C4-2B (cell line): ENCODE data around the gene RRAS.
A peak's percentile ranks its signal among the peaks of the same experiment; 100 is the strongest.

Experiments used
- H3K27ac ChIP-seq: fragments of 450-650 bp; 2 replicates; pipeline ENCODE4 v1.5.1; 2017
- ZFX ChIP-seq: fragments of 450-650 bp; IDR thresholded peaks from 2 replicates; pipeline ENCODE4 v1.6.1; 2017
- TF ChIP-seq, protein P1 (sequence below): fragments of 450-650 bp; conservative IDR thresholded peaks from 2 replicates; pipeline ENCODE4 v1.5.1; 2017; ENCODE audit warnings: mild to moderate bottlenecking

The RRAS gene

DNA sequence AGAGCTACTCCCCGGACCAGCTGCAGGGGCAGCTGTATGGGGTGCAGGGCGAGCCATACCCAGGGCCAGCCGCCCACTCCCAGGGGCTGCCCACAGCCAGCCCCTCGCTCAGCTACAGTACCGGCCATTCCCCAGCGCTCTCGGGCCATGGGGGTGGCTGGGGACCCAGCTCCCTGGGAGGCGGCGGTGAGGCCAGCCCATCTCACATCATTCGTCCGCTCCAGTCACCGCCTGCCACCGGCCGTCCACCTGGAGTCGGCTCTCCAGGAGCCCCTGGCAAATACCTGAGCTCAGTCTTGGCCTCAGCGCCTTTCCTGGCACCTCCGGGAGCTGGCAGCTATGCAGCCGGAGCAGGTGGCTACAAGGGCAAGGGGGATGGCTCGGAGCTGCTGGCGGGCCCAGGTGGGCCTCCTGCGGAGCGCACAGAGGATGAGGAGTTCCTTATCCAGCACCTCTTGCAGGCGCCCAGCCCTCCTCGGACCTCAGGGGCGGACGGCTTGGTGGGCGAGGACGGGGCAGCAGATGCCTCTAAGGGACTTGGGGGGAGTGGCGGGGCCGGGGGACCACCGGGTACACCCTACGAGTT lies 44.0 kb downstream of the RRAS start:
- TF ChIP-seq, protein P1, sequence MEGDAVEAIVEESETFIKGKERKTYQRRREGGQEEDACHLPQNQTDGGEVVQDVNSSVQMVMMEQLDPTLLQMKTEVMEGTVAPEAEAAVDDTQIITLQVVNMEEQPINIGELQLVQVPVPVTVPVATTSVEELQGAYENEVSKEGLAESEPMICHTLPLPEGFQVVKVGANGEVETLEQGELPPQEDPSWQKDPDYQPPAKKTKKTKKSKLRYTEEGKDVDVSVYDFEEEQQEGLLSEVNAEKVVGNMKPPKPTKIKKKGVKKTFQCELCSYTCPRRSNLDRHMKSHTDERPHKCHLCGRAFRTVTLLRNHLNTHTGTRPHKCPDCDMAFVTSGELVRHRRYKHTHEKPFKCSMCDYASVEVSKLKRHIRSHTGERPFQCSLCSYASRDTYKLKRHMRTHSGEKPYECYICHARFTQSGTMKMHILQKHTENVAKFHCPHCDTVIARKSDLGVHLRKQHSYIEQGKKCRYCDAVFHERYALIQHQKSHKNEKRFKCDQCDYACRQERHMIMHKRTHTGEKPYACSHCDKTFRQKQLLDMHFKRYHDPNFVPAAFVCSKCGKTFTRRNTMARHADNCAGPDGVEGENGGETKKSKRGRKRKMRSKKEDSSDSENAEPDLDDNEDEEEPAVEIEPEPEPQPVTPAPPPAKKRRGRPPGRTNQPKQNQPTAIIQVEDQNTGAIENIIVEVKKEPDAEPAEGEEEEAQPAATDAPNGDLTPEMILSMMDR, result no peak
- TF ChIP-seq ZFX, result no peak
- no peak overlapping the region for H3K27ac ChIP-seq

DNA sequence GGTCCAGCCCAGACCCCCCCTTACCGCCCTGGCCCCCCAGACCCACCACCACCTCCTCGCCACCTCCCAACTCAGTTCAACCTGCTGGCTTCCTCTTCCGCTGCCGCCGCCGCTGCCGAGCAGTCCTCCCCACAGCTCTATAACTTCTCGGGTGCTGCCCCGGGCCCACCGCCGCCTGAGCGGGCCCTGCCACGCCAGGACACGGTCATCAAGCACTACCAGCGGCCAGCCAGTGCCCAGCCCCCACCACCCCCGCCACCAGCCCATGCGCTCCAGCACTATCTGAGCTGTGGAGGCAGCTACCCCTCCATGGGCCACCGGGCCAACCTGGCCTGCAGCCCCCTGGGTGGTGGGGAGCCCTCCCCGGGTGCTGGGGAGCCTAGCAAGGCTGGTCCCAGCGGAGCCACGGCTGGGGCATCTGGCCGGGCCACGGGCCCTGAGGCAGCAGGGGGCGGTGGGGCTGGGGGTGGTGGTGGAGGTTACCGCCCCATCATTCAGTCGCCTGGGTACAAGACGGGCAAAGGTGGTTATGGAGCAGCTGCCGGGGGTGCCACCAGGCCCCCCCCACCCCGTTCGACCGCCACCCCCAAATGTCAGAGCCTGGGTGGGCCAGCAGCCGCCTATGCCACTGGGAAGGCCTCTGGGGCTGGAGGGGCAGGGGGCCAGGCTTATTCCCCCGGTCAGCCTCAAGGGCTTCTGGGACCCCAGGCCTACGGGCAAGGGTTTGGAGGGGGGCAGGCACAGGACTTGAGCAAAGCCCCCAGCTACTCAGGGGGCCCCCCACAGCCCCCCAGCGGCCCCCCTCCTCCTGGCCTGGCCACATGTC lies 44.7 kb downstream of the RRAS start:
- no peak overlapping the region for H3K27ac ChIP-seq
- TF ChIP-seq ZFX, result no peak
- TF ChIP-seq, protein P1, result no peak

DNA sequence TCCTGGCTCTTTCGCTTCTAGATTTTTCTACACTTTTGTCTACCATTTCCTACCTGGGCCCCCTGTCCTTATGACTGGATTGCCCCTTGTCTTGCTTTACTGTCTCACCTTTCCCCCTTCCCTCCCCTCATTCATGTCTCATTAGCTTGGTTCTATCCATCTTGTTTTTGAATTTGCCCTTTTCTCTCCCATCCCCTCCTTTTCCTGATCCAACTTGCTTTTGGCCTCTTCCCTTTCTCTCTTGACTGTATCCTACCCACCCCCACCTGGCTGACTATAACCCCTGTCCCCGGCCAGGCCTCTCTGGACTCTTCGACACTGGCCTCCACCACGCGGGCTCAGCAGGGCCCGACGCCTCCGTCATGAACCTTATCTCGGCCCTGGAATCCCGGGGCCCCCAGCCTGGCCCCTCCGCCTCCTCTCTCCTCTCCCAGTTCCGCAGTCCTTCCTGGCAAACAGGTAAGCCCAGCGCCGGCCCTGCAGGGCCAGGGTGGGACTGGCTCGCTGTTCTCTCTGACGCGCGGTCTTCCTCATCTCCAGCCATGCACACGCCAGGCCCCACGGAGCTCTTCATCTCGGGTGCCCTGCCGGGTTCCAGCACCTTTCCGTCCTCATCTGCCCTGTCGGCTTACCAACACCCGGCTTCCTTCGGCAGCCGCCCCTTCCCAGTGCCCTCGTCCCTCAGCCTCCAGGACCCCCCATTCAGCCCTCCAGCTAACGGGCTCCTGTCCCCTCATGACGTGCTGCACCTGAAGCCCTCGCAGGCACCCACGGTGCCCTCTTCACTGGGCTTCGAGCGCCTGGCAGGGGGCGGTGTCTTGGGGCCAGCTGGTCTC lies 45.6 kb downstream of the RRAS start:
- no peak overlapping the region for H3K27ac ChIP-seq

DNA sequence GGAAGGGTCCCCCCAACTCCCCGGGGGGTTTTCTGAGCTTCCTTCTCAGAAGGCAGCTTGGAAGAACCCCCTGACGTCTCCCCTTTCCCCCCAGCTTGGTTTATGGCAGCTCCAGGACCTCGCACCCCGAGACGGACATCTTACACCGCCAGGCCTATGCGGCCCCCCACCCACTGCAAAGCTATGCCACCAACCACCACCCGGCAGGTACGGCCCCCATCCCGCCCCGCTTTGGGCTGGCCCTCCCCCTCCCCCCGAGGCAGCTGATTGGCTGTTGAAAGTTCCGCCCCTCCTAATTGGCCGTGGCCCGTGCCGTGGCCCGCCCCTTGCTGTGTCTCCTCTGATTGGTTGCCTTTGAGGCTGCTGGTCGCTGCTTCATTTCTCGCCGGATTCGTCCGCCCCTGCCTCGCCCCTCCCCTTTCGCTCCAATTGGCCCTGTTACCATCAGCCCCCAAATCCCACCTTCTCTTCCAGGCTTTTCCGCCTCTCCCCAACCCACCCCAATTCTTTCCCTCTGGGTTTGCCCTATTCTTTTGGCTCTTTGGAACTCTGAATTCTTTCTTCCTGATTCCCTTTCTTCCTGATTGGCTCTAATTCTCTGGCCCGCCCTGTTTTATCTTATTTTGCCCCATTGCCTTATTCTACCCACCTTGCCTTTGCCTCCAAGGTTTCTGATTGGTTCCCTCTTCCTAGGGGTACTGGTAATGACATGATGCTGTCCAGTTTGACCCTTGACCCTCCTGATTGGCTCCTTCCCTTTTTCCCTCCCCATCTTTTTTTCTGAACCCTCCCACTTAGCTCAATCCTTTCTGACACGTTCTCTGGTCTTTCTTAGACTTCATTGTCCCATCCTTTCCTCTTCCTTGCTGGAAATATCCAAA lies 46.5 kb downstream of the RRAS start:
- TF ChIP-seq, protein P1, result no peak
- no peak for TF ChIP-seq ZFX
- peak overlapping the region; percentile 99 for H3K27ac ChIP-seq

More for the DNA sequence above, 45.6 kb downstream of the RRAS start:
- TF ChIP-seq, protein P1, result no peak
- no peak for TF ChIP-seq ZFX

DNA sequence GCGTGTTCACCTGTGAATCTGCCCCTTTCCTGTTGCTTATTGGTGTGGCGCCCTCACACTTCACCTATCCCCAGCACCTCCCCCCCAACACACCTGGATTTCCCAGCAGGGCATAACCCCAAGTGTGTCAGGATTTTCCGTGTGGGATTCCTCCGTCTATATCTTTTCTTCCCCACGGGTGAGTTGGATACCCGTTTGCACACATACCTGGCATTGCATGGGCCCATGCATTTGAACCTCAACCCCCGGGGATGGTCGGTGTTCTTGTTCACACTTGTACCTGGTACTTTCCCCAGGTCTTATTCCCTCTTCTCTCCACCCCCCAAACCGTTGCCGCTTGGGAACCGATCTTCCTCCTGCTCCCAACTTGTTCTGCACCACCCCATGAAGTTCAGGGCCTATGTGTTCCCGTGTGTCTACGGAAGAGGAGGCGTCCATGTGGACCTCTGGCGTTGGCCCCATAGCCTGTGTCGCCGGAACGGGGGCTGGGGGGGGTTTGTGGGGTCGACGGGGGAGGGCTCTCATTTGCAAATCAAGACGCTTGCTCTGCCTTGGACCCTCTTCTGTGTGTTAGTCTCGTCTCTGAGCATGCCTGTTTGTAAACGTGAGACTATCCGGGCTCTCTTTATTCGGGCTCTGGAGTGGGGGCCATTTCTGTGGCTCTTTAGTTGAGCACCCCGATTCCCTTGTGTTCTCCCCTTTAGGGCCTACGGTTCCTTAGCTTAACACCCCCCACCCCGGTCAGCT lies 47.3 kb downstream of the RRAS start:
- TF ChIP-seq, protein P1, result no peak
- TF ChIP-seq ZFX, result no peak
- H3K27ac ChIP-seq, result peak overlapping the region; percentile 99

DNA sequence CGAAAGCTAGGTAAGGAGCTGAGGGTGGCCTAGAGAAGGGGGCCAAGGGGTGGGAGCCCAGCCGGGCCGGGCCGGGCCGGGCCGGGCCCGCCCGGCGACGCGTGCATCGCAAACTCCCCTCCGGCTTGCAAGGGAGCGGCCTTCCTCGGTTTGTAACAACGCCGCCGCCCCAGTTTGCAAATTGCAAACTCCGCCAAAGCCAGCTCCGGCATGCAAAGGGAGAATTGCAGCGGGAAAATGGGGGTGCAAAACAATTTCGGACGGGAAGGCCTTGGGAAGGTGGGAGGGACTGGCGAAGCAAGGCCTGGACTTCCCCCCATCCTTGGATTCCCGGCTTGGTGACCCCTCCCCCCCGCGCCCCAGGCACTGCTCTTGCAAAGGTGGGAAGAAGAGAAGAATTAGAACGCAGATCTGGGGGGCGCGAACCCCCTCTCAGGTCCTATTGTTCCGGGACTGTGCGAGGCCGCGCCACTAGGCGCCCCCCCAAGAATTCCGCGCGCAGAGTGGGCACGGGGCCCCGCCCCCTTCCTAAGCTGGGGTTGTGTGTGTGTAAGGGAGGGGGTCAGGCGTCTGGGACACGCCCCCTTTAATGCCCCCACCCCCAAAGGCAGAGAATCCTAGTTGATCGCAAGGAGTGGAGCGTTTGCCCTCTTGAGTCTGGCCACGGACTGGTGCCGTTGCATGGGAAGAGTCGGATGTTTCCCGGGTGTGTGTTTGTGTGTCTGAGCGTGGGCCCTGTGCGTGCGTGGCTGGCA lies 48.0 kb downstream of the RRAS start:
- TF ChIP-seq, protein P1, result no peak
- peak; percentile 81; the same call in 1 of the 2 replicates for TF ChIP-seq ZFX
- H3K27ac ChIP-seq, result peak overlapping the region; percentile 99
